ENCODE measurements around the gene FABP6.

- no peak for TF ChIP-seq CTCF (tag by site-specific recombination; IDR thresholded peaks at IDR 0.05)
- TF ChIP-seq ZNF354C (tag by site-specific recombination; IDR thresholded peaks at IDR 0.05; ENCODE audit: borderline replicate concordance, low read depth): no peak
- no peak for TF ChIP-seq ZBTB7A (tag by site-specific recombination; IDR thresholded peaks at IDR 0.05; ENCODE audit: low read depth)
- TF ChIP-seq ZNF24 (tag by site-specific recombination; IDR thresholded peaks at IDR 0.05): no peak
Observed at GRCh38 chr5:160266044-160266443, 36.7 kb downstream of the FABP6 start.
